Measurements from ENCODE around the gene BIRC5.

Gene BIRC5

DNA sequence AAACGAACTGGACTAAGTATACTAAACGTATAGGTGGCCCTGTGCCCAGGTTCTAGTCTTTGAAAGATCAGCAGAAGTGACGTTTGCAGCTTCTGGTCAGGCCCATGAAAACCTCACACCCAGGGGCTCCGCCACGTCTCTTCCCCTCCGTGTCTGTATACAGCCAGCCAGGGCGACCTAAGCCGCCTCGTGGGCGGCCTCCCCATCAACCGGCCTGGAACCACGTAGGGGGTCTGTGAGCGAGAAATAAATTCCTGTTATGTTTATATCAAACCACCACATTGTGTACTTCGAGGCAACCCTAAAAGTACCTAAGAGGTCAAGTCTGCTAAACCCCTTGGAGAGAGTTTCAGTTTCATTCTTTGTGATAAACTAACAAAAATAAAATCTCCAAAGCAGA is 34.0 kb upstream of the BIRC5 start:
- Histone ChIP-seq H3K4me3 (no peak overlapping the region), H3K36me3 (no peaks in the 10 kb centered on the region), H3K9me3 (no peaks in the 10 kb centered on the region), H3K27me3 (no peaks in the 10 kb centered on the region), H3K27ac (peak overlapping the region; percentile 69 to 71), H3K4me1 (peaks cover 2 to 44% (median 25%) of the 10 kb centered on the region in 4 donors)
- intact Hi-C loops (cut with DNase I; ENCODE audit: low total_unique reads) = no loop called here
- no peak for TF ChIP-seq CTCF (IDR thresholded peaks at IDR 0.05)
- DNase-seq = no peak

DNA sequence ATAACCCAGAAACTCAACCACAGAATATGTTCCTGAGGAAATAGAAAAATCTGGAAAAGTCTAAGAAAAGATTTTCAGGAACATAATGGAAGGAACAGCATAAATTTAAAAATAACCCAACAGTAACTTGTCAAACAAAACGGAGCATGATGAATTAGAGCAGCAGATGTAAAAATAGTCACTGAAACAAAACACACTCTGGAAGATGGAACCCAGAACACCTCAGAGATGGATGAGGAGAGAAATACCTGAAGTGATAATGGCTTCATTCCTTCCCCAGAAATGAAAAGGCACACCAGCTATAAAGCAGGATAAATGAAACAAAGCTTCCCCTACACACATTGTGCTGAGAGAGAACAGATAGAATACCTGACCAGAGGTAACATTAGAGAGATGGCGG is 33.5 kb upstream of the BIRC5 start:
- intact Hi-C loops (cut with DNase I; ENCODE audit: low total_unique reads) = no loop called here
- Histone ChIP-seq H3K27ac (peak overlapping the region; percentile 69 to 71), H3K4me1 (peaks cover 0 to 40% (median 20%) of the 10 kb centered on the region in 4 donors), H3K36me3 (no peaks in the 10 kb centered on the region), H3K9me3 (no peaks in the 10 kb centered on the region), H3K27me3 (no peaks in the 10 kb centered on the region), H3K4me3 (no peak overlapping the region)
- TF ChIP-seq CTCF (IDR thresholded peaks at IDR 0.05) = no peak
- DNase-seq = no peak

DNA sequence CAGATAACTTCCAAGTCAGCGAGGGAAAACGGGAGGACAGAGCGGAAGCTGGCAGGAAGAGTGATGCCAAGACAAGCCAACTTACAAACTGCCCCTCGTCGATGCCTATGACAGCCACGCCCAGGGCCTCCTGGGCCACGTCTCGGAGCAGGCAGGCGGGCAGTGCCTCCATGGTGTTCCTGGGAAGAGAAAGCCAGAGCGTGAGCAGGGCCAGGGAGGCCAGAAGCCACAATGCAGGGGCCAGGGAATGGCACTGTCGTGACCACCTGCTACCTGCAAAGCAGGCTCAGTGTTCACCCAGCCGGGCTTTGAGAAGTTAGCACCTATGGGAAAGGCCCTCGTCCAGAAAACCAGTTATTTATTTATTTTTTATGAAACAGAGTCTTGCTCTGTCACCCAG is 31.5 kb upstream of the BIRC5 start:
- Histone ChIP-seq H3K27me3 (no peaks in the 10 kb centered on the region), H3K27ac (no peak overlapping the region), H3K36me3 (no peaks in the 10 kb centered on the region), H3K4me1 (peaks cover 0 to 33% (median 17%) of the 10 kb centered on the region in 4 donors), H3K9me3 (no peaks in the 10 kb centered on the region), H3K4me3 (no peak overlapping the region)
- DNase-seq = no peak
- intact Hi-C loops (cut with DNase I; ENCODE audit: low total_unique reads) = no loop called here
- TF ChIP-seq CTCF (IDR thresholded peaks at IDR 0.05) = no peak

DNA sequence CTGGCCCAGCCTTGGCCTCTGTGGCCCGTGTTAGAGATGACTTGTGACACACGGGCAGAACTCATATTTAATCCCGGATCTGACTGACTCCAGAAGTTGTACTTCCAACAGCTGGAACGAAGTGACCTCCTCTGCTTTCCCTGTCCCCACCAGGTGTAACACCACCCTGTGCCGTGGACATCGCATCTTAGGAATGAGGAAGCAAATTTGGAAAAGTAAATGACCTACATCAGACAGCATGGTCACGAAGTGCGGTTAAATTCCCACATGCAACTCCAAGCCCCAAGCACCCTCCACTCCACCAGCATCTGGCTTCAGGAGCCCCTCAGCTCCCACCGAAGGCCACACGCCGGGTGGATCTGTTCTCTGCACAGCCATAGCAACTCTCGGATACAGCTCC is 30.1 kb upstream of the BIRC5 start:
- TF ChIP-seq CTCF (IDR thresholded peaks at IDR 0.05) = no peak
- intact Hi-C loops (cut with DNase I; ENCODE audit: low total_unique reads) = no loop called here
- peaks cover 0 to 41% (median 19%) of the 10 kb centered on the region in 4 donors for H3K4me1 ChIP-seq
- H3K27me3 ChIP-seq = no peaks in the 10 kb centered on the region
- no peak for DNase-seq
- no peak overlapping the region for H3K27ac ChIP-seq
- no peaks in the 10 kb centered on the region for H3K9me3 ChIP-seq
- H3K36me3 ChIP-seq = no peaks in the 10 kb centered on the region
- H3K4me3 ChIP-seq = no peak overlapping the region

DNA sequence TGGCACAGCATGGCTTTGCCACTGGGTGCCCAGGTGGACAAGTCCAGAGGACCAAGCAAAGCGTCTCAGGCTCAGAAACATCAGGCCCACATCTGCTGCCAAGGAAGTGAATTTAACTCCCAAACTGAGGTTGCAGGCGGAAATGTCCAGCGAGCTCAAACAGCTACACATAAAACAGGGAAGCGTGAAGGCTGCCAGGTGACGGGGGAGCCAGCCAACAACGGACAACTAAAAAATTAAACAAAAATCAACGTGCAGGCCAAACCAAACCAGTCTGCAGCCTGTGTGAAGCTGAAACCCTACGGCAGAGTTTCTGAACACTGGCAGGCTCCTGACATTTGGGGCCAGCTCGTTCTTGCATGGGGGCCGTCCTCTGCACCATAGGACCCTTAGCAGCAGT is 29.7 kb upstream of the BIRC5 start:
- no peaks in the 10 kb centered on the region for H3K36me3 ChIP-seq
- no peaks in the 10 kb centered on the region for H3K27me3 ChIP-seq
- intact Hi-C loops (cut with DNase I; ENCODE audit: low total_unique reads) = no loop called here
- H3K9me3 ChIP-seq = no peaks in the 10 kb centered on the region
- no peak for DNase-seq
- H3K4me3 ChIP-seq = no peak overlapping the region
- H3K4me1 ChIP-seq = peaks cover 0 to 37% (median 17%) of the 10 kb centered on the region in 4 donors
- H3K27ac ChIP-seq = no peak overlapping the region
- TF ChIP-seq CTCF (IDR thresholded peaks at IDR 0.05) = no peak

GRCh38 chr17:78184868-78185267 is 29.2 kb upstream of the BIRC5 start:
- Histone ChIP-seq H3K4me3 (no peak overlapping the region), H3K27ac (no peak overlapping the region), H3K4me1 (peaks cover 0 to 32% (median 15%) of the 10 kb centered on the region in 4 donors), H3K27me3 (no peaks in the 10 kb centered on the region), H3K9me3 (no peaks in the 10 kb centered on the region), H3K36me3 (no peaks in the 10 kb centered on the region)
- intact Hi-C loops (cut with DNase I; ENCODE audit: low total_unique reads) = no loop called here
- TF ChIP-seq CTCF (IDR thresholded peaks at IDR 0.05) = no peak
- no peak for DNase-seq
